ENCODE results near the gene RAPGEF2.
"Not testable (repeated sequence)": the region's sequence is repeated elsewhere in the genome, so short reads cannot be mapped to it uniquely, and the experiment has no call there.

Gene RAPGEF2

GRCh38 chr4:159337041-159337440, 234.2 kb downstream of the RAPGEF2 start:
- FAIRE-seq: no peak

DNA sequence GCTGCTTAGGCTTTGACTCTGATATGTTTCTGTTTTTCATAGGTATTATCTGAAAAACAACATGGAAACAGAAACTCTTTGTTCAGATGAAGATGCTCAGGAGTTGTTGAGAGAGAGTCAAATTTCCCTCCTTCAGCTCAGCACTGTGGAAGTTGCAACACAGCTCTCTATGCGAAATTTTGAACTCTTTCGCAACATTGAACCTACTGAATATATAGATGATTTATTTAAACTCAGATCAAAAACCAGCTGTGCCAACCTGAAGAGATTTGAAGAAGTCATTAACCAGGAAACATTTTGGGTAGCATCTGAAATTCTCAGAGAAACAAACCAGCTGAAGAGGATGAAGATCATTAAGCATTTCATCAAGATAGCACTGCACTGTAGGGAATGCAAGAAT, 238.6 kb downstream of the RAPGEF2 start:
- FAIRE-seq: no peak

DNA sequence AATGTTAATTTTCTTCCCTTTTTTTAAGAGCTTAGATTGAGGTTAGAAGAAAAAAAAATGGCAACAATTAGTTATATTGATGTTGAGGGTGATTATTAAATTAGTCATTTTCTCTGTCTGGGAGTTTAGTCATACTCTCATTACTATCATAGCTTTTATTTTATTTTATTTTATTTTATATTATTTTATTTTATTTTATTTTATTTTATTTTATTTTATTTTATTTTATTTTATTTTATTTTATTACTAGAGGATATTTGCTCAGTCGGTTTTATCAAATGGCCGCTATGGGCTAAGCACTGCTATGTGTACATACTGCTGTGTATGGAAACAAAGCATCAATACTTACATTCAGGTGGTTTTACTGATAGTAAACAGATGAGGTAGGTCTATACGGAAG, 239.5 kb downstream of the RAPGEF2 start:
- no peak for FAIRE-seq

DNA sequence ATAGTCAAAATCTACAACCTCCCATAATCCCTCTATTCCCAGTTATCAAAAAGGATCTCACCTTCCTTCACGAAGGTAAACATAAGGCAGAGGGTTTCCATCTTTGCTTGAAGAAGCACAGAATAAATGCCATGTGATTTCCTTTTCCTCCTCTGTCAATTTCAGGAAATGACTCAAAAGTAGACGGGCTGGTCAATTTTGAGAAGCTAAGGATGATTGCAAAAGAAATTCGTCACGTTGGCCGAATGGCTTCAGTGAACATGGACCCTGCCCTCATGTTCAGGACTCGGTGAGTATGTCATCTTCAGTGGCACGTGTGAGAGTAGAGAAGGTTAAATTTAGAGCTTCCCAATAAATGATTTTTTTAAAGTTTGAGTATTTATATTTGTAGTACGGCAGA, 240.2 kb downstream of the RAPGEF2 start:
- no peak for FAIRE-seq

GRCh38 chr4:159344877-159345276, 242.0 kb downstream of the RAPGEF2 start:
- FAIRE-seq: no peak

DNA sequence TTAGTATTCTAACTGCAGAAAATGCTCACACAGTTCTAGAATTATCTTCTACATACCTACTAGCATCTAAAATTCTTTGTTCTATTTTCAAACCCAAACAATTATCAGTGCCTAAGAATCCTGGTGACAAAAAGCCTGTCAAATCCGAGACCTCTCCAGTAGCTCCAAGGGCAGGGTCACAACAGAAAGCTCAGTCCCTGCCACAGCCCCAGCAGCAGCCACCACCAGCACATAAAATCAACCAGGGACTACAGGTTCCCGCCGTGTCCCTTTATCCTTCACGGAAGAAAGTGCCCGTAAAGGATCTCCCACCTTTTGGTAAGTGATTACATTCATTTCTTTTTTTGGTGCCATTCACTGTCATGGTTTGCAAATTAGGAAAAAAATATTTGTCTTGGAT, 243.8 kb downstream of the RAPGEF2 start:
- no peak for FAIRE-seq

DNA sequence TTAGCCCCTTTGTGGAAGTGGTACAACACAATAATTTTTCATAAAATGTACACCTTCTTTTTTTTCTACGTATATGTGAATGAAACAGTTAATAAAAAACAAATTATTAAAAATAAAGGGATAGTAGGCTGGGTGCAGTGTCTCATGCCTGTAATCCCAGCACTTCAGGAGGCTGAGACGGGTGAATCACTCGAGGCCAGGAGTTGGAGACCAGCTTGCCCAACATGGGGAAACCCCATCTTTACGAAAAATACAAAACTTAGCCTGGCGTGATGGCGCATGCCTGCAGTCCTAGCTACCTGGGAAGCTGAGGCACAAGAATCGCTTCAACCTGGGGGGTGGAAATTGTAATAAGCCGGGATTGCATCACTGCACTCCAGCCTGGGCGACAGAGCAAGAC, 244.9 kb downstream of the RAPGEF2 start:
- no peak for FAIRE-seq

DNA sequence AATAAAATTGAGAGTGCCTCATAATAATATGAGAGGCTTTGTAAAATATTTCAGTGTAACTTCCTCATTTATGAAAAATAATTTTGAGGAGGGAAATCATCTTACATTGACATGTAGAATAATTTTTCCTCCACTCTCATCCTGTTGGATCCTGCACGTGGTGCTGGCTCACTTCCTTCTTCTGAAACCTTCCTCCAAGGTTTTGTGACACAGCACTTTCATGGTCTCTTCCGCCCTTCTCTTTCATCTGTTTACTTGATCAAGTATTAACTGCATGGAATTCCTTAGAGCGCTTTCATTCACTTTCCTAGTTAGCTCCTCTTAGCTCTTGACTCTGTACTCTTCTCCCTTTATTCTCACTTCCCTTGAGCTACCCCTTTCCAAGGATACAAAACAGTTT, 246.5 kb downstream of the RAPGEF2 start:
- FAIRE-seq: no peak

DNA sequence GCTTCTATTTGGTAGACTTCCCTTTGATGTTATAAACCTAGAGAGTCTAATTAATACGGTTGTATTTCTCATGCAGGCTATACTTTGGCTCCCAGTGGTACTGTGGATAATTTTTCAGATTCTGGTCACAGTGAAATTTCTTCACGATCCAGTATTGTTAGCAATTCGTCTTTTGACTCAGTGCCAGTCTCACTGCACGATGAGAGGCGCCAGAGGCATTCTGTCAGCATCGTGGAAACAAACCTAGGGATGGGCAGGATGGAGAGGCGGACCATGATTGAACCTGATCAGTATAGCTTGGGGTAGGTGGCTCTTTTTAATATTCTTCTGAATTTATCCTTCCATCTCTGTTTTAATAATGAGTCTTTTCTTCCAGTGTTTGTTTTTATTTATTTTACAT, 249.7 kb downstream of the RAPGEF2 start:
- no peak for FAIRE-seq

- FAIRE-seq: no peak
These were observed 250.7 kb downstream of the RAPGEF2 start for GRCh38 chr4:159353422-159354116.

- no peak for FAIRE-seq
These were observed 252.6 kb downstream of the RAPGEF2 start for GRCh38 chr4:159355466-159355865.

DNA sequence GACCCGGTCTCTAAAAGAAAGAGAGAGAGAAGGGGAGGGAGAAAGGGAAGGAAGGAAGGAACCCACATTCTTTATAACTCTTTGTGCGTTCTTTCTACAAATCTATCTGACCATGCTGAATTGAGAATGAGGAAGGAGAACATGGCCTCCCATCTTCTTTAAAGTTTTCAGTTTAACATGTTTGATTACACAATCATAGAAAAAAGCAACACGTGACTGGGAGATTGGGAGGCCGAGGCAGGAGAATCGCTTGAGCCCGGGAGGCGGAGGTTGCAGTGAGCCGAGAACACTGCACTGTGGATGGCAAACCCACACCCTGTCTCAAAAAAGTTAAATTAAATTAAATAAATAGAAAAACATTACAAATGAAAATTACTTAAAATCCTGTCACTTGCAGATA, 254.5 kb downstream of the RAPGEF2 start:
- no peak for FAIRE-seq

- FAIRE-seq: no peak
These were observed 255.3 kb downstream of the RAPGEF2 start for GRCh38 chr4:159358226-159358625.

DNA sequence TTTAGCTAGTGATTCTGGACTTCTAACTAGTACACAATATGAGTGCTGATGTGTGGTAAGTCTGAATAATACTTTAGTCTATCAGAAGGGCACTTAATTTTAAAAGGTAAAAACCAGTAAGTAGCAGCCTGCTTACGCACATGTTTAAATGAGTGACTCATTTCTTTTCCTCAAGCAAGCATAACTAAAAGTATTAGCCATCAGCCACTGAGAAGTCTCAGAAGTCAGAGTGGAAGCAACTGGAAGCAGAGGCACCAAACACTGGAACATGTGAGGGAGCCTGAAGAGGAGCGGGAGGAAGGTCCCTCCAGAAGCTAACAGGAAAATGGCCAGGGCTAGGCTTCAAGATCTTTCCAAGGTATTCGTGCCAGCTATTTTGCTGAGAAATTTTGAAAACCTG, 257.7 kb downstream of the RAPGEF2 start:
- no peak for FAIRE-seq

DNA sequence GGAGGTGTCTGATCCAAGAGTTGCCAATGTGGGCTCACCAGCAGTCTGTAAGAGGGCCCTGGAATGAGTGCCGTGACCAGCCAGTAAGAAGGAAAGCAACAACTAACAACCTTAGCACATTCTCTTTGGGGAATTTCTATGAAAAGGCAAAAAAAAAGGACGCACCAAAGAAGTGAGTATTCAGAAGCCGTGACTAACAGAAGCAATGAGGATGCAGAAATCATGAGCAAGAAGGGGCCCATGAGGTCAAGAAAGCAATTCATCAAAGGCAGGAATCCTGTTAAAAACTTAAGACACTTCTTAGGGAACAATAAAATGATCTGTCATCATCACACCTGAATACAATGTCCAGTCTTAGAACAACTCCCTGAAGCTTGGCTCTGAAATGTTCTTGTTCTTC, 260.5 kb downstream of the RAPGEF2 start:
- FAIRE-seq: no peak

- FAIRE-seq: no peak
These were observed 264.3 kb downstream of the RAPGEF2 start for GRCh38 chr4:159366966-159367780.

- no peak for FAIRE-seq
These were observed 264.9 kb downstream of the RAPGEF2 start for GRCh38 chr4:159367781-159368080.

- no peak for FAIRE-seq
These were observed 265.4 kb downstream of the RAPGEF2 start for GRCh38 chr4:159368320-159368719.

DNA sequence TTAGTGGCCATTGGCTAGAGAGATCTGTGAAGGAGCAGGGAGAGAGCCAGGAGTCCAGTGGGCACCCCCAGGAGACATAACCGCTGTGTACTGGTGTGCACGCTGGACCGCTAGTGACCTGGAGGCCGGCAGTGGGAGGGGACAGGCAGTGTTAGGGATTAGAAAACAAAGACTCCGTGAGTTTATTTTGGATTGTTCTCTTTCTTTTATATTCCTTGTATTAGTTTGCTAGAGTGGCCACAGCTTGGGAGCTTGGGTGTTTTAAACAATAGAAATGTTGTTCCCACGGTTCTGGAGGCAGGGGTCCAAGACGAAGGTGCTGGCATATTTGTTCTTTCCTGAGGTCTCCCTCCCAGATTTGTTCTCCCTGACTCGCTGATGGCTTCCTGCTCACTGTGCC, 266.4 kb downstream of the RAPGEF2 start:
- no peak for FAIRE-seq

DNA sequence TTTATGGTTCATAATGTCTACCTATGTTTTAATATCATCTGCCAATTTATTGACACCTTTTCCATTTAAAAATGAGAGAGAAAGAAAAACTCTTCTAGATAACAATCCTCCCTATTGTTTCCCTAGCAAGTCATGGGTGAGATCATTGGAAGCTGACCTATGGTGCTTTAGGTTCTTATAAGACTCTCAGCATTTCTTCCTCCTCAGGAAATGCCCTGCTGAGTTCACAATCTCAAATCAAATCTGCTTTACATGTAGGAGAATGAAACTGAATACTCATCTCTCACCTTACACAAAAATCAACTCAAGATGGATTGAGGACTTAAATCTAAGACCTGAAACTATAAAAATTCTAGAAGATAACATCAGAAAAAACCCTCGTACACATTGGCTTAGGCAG, 267.4 kb downstream of the RAPGEF2 start:
- FAIRE-seq: no peak

GRCh38 chr4:159374749-159375530, 272.1 kb downstream of the RAPGEF2 start:
- FAIRE-seq: no peak

DNA sequence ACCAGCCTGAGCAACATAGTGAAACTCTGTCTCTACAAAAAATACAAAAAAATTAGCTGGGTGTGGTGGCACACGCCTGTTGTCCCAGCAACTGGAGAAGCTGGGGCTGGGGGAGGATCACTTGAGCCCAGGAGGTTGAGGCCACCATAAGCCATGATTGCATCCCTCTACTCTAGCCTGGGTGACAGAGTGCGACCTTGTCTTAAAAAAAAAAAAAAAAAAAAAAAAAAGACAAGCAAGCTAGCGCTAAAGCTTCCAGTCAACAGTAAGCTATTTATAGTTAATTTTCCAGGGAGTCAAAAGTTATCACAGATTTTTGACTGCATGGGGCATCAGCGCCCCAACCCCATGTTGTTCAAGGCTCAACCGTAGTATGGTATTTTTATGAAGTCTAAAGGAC, 273.4 kb downstream of the RAPGEF2 start:
- no peak for FAIRE-seq

- no peak for FAIRE-seq
These were observed 275.3 kb downstream of the RAPGEF2 start for GRCh38 chr4:159378056-159378616.

DNA sequence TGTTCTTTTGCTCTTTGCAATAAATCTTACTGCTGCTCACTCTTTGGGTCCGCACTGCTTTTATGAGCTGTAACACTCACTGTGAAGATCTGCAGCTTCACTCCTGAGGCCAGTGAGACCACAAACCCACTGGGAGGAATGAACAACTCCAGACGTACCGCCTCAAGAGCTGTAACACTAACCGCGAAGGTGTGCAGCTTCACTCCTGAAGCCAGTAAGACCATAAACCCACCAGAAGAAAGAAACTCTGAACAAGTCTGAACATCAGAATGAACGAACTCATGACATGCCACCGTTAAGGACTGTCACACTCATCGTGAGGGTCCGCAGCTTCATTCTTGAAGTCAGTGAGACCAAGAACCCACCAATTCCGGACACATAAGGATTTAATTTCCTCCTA, 276.2 kb downstream of the RAPGEF2 start:
- FAIRE-seq: not testable (repeated sequence)
